Effector memory CD8-positive, alpha-beta T cell (primary cell): ENCODE data around the gene LYSMD4.
"Not testable (repeated sequence)": the region's sequence is repeated elsewhere in the genome, so short reads cannot be mapped to it uniquely, and the experiment has no call there.

ENCODE experiments used
- ATAC-seq: fragments of 150-1000 bp; cut with Tn5 transposase; replicated peaks from 2 replicates; pipeline ENCODE4 v1.10.0; 2021; ENCODE audit warnings: mild to moderate bottlenecking, moderate library complexity
- DNase-seq, 3 experiments: peaks; one replicate each; pipeline ENCODE4 v3.0.0; 2021
- H3K27ac Mint-ChIP-seq, 2 donors: one replicate each; pipeline ENCODE4 v1.8.0; 2022; ENCODE audit warnings: mild to moderate bottlenecking in 2 of 2, mixed read lengths in 2 of 2, moderate library complexity in 2 of 2
- H3K27me3 Mint-ChIP-seq, 2 donors: one replicate each; pipeline ENCODE4 v1.8.0; 2022; ENCODE audit warnings: mixed read lengths in 2 of 2
- H3K36me3 Mint-ChIP-seq: one replicate; pipeline ENCODE4 v1.8.0; 2022; ENCODE audit warnings: mild to moderate bottlenecking, moderate library complexity, mixed read lengths; ENCODE audit not compliant: insufficient read depth
- H3K4me1 Mint-ChIP-seq, 2 donors: one replicate each; pipeline ENCODE4 v1.8.0; 2022; ENCODE audit warnings: low read depth in 2 of 2, mixed read lengths in 2 of 2
- H3K4me3 Mint-ChIP-seq, 2 donors: one replicate each; pipeline ENCODE4 v1.8.0; 2022; ENCODE audit warnings: mild to moderate bottlenecking in 2 of 2, mixed read lengths in 2 of 2, moderate library complexity in 2 of 2
- H3K9me3 Mint-ChIP-seq, 2 donors: one replicate each; pipeline ENCODE4 v1.8.0; 2022; ENCODE audit warnings: mixed read lengths in 2 of 2
- total RNA-seq, 9 experiments: gene quantifications; one replicate each; lab custom pipeline; 2026; lab: John Stamatoyannopoulos, UW

Gene LYSMD4
- total RNA-seq: 9.1 to 35.0 (median 16.1) reads per million in 9 experiments

DNA sequence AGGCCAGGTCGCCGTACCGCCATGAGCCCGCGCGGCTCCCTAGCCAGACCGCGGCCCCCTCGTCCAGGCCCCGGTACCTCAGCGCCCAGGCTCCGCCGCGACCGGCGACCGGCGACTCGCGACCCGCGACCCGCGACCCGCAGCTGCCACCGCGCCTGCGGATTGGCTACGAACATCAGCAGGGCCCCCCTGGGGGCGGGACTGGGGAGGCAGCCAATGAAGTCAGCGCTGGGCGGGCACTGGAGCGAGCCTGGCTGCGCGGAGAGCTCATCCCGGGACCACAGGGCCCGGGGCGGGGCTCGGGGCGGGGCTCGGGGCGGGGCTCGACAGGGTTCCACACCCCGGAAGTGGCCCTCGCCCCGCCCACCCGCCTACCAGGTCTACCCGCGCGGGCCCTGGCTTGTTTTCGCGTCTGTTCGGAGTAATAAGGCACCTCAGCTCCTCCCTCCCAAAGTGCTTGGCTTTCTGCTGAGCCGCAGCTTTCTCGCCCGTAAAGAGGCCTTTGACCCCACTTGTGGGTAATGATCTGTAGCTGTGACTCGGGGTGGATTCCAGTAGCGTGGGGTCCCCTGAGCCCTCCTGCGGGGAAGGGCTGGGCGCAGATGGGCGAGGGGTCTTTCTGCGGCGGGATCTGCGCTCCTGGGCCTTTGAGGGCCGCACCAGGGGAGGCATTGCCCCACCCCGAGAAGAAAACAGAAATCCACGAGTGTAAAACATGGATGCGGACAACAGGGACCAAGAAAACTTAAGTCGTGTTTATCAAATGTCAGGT is at the start of gene LYSMD4:
LYSMD4 (minus strand) TSS at position 170 of the 772 bp plus-strand sequence. CDS start 1,438 bp downstream, outside the sequence.
- Mint-ChIP-seq H3K36me3 (peaks cover 5% of the 10 kb centered on the region), H3K27ac (peak within 1 kb of the TSS; percentile 92 to 93), H3K9me3 (no peaks in the 10 kb centered on the region), H3K4me1 (peaks cover 12 to 15% of the 10 kb centered on the region in 2 donors), H3K4me3 (peak within 1 kb of the TSS; percentile 86 to 88), H3K27me3 (no peaks in the 10 kb centered on the region)
- DNase-seq (peak; percentile 95 to 96 (median 95)), ATAC-seq (peak; percentile 97)

DNA sequence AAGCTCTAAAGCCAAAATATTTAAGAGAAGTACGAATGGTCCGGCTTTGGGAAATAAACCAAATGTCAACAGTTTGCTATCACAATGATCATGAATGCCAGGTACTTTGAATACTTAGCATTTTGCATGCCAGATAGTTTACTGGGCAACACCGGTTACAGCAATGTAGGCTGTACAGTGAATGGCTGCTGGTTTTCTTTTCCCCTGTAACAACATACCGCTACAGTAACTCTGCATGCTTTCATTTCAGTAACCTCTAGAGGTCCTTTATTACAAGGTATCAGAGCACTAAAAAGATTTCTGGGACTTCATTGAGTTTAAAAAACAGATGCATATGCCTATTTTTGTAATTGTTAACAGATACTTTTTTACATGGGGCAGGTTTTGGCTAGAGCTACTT is 48.8 kb upstream of the LYSMD4 start:
- H3K4me3 Mint-ChIP-seq, H3K27ac Mint-ChIP-seq, DNase-seq, H3K9me3 Mint-ChIP-seq, H3K36me3 Mint-ChIP-seq, ATAC-seq, H3K4me1 Mint-ChIP-seq: not testable (repeated sequence)
- H3K27me3 Mint-ChIP-seq: peaks cover 17 to 18% of the 10 kb centered on the region in 2 donors

DNA sequence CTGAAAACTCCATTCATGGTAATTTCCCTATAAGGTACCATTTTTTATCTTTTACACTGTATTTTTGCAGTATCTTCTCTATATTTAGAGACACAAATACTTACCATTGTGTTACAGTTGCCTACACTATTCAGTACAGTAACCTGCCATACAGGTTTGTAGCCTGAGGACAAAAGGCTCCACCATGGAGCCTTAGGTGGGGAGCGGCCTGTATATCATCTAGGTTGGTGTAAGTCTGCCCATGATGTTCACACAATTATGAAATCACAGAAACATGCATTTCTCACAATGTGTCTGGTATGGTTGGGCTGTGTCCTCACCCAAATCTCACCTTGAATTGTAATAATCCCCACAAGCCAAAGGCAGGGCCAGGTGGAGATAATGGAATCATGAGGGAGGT is 43.9 kb upstream of the LYSMD4 start:
- no peaks in the 10 kb centered on the region for H3K9me3 Mint-ChIP-seq
- H3K4me1 Mint-ChIP-seq: no peaks in the 10 kb centered on the region
- no peaks in the 10 kb centered on the region for H3K36me3 Mint-ChIP-seq
- ATAC-seq (no peak), DNase-seq (no peak)
- H3K27ac Mint-ChIP-seq: no peak overlapping the region
- no peak overlapping the region for H3K4me3 Mint-ChIP-seq
- H3K27me3 Mint-ChIP-seq: peaks cover 6 to 13% of the 10 kb centered on the region in 2 donors

DNA sequence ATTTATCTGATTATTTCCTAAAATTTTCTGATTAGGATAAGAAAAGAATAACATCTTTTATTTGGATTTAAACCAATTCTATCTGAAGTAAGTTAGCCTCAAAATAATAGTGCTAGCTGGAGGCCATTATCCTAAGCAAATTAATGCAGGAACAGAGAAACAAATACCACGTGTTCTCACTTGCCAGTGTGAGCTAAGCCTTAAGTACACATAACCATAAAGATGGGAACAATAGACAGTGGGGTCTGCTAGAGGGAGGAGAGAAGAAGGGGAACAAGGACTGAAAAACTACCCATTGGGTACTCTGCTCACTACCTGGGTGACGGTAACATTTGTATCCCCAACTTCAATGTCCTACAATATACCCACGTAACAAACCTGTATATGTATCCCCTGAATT is 31.3 kb upstream of the LYSMD4 start:
- Mint-ChIP-seq H3K36me3 (no peaks in the 10 kb centered on the region), H3K27me3 (peaks cover 0 to 16% of the 10 kb centered on the region in 2 donors), H3K4me1 (no peaks in the 10 kb centered on the region), H3K9me3 (no peaks in the 10 kb centered on the region), H3K4me3 (no peak overlapping the region), H3K27ac (no peak overlapping the region)
- DNase-seq (no peak), ATAC-seq (no peak)

DNA sequence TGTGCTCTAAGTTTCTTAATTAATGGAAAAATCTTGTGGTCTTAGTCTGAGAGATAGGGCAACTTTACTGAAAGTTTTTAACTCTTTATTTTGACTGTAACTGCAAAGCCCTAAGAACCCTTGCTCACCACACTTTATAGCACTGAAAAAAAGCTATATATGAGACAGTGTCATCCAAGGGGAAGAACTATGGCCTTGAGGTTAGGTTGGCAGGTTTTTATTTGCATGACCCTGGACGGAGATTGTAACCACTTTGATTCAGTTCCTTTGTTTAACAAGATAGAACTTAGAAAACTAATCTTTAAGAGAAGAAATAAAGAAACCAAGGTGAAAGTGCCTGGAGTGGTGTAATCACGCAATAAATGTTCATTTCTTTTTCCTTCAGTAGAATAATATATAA is 30.6 kb upstream of the LYSMD4 start:
- Mint-ChIP-seq H3K27ac (no peak overlapping the region), H3K27me3 (peaks cover 0 to 16% of the 10 kb centered on the region in 2 donors), H3K4me1 (no peaks in the 10 kb centered on the region), H3K4me3 (no peak overlapping the region), H3K9me3 (no peaks in the 10 kb centered on the region), H3K36me3 (no peaks in the 10 kb centered on the region)
- ATAC-seq (no peak), DNase-seq (no peak)

DNA sequence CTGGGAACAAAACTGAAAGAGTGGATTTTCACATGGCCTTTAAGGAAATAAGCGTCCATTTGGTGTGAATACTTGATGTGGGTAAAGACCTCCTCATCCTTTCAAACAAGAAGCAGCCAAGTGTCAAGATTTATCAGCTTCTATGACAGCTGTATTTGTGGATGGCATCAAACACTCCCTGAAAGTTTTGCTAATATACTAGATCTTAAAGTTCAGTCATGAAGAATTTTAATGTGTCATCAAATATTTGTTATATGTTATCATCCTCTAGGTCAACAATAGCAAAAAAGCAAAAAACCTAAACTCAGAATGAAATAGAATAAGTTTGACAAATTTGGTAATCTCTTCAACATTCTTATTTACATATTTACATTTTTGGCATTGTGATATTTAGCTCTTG is 29.1 kb upstream of the LYSMD4 start:
- DNase-seq (no peak), ATAC-seq (no peak)
- Mint-ChIP-seq H3K9me3 (no peaks in the 10 kb centered on the region), H3K27ac (no peak overlapping the region), H3K36me3 (no peaks in the 10 kb centered on the region), H3K4me1 (no peaks in the 10 kb centered on the region), H3K4me3 (no peak overlapping the region), H3K27me3 (peaks cover 0 to 14% of the 10 kb centered on the region in 2 donors)

DNA sequence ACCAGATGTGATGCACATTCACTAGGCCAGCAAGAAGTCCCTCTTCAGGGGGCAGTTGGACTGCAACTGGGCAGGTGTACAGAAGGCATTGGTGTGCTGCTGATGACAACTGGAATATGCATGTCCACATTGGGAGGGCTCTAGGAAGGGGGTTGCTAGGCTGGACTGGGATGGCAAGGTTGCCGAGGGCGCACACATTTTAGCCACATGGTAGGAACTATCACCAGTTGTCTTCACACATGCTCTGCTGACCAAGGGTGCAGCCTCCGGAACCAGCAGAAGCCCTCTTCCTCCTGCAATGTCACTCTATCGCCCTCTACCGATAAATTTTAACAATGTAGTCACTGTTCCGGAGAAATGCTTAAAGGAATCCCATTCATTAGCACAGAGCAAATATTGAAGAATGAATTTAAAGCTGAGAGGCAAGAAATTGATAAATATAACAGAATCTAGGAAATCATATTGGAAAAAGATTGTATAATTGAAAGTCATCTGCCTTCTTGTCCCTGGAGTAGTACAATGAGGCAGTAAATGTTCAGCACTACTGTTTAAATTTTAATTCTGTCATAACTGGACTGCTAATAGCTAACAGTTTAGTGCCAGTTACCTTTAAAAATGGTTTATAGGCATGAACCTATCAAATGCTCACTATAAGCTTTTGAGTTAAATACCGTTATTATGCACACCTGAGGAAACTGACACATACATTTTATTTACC is 22.6 kb upstream of the LYSMD4 start:
- H3K4me1 Mint-ChIP-seq: peaks cover 5 to 6% of the 10 kb centered on the region in 2 donors
- H3K27ac Mint-ChIP-seq: no peak overlapping the region
- DNase-seq: peak; percentile 23 to 33 (median 30)
- no peaks in the 10 kb centered on the region for H3K9me3 Mint-ChIP-seq
- no peaks in the 10 kb centered on the region for H3K36me3 Mint-ChIP-seq
- H3K27me3 Mint-ChIP-seq: no peaks in the 10 kb centered on the region
- H3K4me3 Mint-ChIP-seq: no peak overlapping the region
- ATAC-seq: peak; percentile 76

DNA sequence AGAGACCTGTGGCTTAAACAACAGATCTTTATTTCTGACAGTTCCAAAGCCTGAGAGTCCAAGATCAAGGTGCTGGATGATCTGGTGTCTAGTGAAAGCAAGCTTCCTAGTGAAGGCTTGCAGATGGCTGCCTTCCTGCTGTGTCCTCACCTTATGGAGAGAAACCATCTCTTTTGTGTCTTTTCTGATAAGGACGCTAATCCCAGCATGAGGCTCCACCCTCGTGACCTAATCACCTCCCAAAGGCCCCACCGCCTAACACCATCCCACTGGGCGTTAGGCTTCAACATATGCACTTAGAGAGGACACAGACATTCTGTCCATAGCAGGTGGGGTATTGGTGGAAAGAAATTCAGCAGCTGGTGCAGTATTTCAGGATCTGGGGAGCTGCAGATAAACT is 19.8 kb upstream of the LYSMD4 start:
- H3K27me3 Mint-ChIP-seq: no peaks in the 10 kb centered on the region
- no peak overlapping the region for H3K4me3 Mint-ChIP-seq
- H3K4me1 Mint-ChIP-seq: peaks cover 5 to 6% of the 10 kb centered on the region in 2 donors
- no peaks in the 10 kb centered on the region for H3K36me3 Mint-ChIP-seq
- DNase-seq (no peak), ATAC-seq (no peak)
- H3K27ac Mint-ChIP-seq: no peak overlapping the region
- no peaks in the 10 kb centered on the region for H3K9me3 Mint-ChIP-seq

DNA sequence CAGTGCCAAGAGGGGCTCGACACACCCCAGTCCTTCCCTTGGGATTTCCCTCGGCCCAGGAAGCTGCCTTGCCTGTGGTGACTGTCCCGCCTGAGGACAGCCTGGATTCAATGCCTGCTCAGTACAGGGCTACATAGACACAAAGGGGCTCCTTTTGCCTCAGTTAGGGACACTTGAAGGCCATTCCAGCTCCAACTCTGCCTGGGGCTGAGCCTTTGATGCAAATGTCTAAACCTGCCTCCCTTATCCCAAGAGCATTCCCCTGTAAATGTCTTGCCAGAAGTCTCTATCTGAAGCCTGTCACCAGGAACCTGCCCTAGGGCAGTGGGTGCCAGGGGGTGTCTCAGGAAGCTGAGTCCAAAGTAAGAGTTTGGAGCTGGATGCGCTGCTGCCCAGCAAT is 19.3 kb upstream of the LYSMD4 start:
- Mint-ChIP-seq H3K4me1 (peaks cover 5 to 6% of the 10 kb centered on the region in 2 donors), H3K27me3 (no peaks in the 10 kb centered on the region), H3K9me3 (no peaks in the 10 kb centered on the region), H3K27ac (no peak overlapping the region), H3K4me3 (no peak overlapping the region), H3K36me3 (no peaks in the 10 kb centered on the region)
- DNase-seq (no peak), ATAC-seq (no peak)

DNA sequence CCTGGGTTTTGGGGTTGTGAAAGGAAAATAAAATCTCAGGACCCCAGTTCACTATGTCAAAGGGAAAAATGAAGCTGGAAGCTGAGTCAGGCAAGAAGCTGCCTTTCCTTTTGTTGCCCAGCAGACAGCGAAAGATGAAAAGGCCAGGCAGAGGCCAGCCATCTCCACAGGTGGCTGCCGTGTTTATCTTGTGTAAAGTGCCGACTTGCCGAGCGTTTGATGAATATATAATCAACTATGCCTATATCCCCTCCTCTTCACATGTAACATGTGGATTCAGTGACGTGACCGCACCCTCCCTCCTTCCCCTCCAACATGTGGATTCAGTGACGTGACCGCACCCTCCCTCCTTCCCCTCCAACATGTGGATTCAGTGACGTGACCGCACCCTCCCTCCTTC is 17.1 kb upstream of the LYSMD4 start:
- not testable (repeated sequence) for ATAC-seq, H3K4me3 Mint-ChIP-seq, DNase-seq, H3K36me3 Mint-ChIP-seq, H3K4me1 Mint-ChIP-seq, H3K27ac Mint-ChIP-seq, H3K9me3 Mint-ChIP-seq
- peaks cover 0 to 14% of the 10 kb centered on the region in 2 donors for H3K27me3 Mint-ChIP-seq

DNA sequence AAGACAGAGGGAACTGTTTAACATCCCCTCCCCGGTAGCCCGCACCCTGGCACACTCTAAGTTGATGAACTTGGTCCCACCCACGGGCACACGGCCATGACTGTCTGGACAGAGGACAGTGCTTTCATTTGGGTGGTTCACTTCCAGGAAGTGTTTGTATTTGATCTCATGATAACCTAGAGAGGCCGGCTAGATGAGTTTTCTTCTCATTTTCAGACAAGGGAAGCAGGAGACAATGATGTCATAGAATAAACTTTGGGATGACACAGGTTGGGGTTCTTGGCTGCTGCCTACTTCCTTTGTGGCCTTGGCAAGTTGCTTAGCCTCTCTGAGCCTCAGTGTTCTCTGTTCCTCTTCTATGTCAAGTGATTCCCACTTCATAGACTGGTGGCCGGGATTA is 16.1 kb upstream of the LYSMD4 start:
- no peak for ATAC-seq
- Mint-ChIP-seq H3K27me3 (peaks cover 0 to 24% of the 10 kb centered on the region in 2 donors), H3K4me3 (no peak overlapping the region), H3K36me3 (no peaks in the 10 kb centered on the region), H3K9me3 (no peaks in the 10 kb centered on the region), H3K4me1 (no peaks in the 10 kb centered on the region), H3K27ac (no peak overlapping the region)
- DNase-seq: no peak

DNA sequence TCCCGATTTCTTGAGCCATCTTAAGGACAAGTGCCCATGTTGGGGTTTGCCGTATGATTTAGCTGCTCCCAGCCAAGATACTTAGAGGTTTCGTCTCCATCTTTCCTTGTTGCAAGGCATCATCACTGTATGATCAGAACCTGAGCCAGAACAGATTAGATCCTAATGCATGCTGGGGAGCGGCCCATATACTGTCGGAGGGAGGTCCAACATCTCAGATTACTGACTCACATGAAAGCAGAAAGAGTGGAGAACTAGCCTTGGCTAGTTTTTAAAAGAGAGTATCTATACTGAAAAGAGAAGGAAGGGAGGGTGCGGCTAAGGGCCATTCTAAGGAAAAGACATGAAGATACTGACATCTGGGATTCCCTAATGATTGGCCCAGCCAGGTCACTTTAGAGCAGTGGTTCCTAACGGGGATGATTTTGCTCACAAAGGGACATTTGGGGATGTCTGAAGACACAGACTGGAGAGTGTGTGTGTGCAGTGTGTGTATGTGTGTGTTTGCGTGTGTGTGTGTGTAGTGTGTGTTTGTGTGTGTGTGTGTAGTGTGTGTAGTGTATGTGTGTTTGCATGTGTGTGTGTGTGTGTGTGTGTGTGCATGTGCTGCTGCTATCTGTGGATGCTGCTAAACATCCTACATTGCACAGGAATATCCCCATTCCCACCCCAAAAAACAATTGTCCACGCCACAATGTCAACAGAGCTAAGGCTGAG is 12.3 kb upstream of the LYSMD4 start:
- no peaks in the 10 kb centered on the region for H3K9me3 Mint-ChIP-seq
- ATAC-seq (no peak), DNase-seq (no peak)
- no peaks in the 10 kb centered on the region for H3K4me1 Mint-ChIP-seq
- no peaks in the 10 kb centered on the region for H3K36me3 Mint-ChIP-seq
- no peak overlapping the region for H3K27ac Mint-ChIP-seq
- H3K4me3 Mint-ChIP-seq: no peak overlapping the region
- peaks cover 0 to 30% of the 10 kb centered on the region in 2 donors for H3K27me3 Mint-ChIP-seq

DNA sequence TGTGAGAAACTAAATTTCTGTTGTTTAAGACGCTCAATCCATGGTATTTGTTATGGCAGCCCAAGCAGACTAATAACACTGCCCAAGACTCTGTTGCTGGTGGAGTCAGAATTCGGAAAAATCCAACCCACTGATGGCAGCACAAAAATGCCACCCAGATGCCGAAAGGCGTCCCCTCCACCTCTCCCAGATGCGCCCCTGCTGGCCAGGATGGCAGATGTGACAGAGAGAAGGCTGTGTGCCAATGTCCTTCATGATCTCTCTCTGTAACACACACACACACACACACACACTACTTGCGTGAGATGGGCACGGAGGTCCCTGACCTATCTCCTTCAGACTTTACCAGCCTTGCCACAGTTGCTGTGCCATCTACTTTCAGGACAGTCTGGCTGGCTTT is 10.9 kb upstream of the LYSMD4 start:
- Mint-ChIP-seq H3K4me1 (no peaks in the 10 kb centered on the region), H3K36me3 (no peaks in the 10 kb centered on the region), H3K4me3 (no peak overlapping the region), H3K27me3 (peaks cover 0 to 30% of the 10 kb centered on the region in 2 donors), H3K9me3 (no peaks in the 10 kb centered on the region), H3K27ac (no peak overlapping the region)
- DNase-seq (no peak), ATAC-seq (no peak)
